ENCODE data around the gene ARHGAP33.
A peak's percentile ranks its signal among the peaks of the same experiment; 100 is the strongest.

Gene ARHGAP33

DNA sequence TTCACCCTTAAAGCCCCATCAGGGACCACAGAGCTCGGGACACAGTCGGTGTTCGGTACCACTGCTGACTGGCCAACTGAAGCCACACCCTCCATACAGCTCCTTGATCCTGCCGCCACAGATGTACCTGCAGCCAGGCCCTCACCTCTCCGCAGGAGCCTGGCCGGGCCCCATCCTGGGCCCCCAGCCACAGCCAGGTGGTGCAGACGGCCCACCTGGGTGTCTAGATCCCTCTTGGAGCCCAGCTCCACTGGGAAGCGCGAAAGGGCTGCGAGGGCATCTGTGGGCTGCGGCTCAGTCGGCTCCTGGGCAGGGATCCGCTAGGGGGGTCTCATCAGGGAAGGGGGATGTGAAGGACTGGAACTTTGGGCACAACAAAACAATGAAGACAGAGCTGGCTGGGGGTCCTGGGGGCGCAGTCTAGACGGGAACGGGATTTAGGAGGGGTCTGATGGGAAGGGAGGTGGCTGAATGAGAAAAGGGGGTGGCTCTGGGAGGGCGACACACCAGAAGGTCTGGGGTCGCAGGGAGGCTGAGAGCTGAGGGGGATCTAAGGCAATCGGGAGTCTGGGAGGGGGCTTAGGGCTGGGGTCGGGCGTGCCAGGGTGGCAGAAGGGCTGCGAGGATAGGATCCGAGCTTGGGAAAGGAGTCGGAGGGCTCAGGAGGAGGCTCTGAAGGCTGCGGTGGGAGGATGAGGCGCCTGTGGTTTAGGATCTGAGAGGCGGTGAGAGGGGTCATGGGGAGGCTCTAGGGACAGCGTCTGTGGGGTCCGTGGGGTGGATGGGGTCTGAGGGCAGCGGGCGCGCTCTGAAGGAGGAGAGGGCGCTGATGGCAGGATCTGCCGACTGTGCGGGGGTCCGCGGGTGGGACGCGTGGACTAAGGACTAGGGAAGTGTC is 21.5 kb downstream of the ARHGAP33 start:
- DNase-seq = no peak
- TF ChIP-seq POLR2A (IDR thresholded peaks at IDR 0.05; ENCODE audit: low read length) (no peak), GATA1 (IDR thresholded peaks at IDR 0.05; ENCODE audit: low read depth, low read length) (no peak)

DNA sequence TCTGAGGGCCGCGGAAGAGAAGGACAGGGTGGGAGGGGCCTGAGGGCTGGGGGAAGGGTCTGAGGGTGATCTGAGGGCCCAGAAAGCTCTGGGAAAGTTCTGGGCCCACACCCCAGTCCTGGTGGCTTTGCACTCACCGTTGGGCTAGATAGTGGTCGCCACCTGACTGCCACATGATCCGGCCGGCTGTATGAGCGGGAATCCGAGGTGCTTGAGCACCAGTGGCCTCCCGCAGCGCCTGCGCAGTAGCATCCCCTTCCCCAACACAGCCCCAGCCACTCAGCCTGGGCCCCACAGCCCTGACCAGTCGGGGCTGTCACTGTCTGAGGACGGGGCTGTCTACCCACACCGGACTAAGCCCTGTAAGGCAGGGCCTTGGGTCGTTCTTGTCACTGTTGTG is 22.3 kb downstream of the ARHGAP33 start:
- TF ChIP-seq GATA1 (IDR thresholded peaks at IDR 0.05; ENCODE audit: low read depth, low read length) = no peak
- TF ChIP-seq POLR2A (IDR thresholded peaks at IDR 0.05; ENCODE audit: low read length) = no peak
- DNase-seq = peak in 1 of 2 experiments; percentile 47

DNA sequence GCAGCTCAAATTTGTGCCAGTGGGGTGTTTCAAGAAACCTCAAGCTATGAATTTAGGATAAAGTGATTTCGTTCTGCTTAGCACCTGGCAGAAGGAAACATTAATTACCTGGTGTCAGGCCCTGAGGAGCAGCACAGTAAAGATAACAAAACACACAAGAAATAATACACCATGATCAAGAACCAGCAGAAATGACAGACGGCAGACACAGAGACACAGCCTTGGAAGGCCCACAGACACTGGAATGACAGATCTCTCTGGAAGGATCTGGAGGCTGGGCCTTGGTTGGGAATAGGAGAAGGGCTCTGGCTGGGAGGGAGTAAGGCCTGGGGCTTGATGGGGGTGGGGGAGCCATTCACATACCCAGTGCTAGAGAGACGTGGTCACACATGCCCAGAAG is 26.5 kb downstream of the ARHGAP33 start:
- no peak for DNase-seq
- TF ChIP-seq GATA1 (IDR thresholded peaks at IDR 0.05; ENCODE audit: low read depth, low read length) (no peak), POLR2A (IDR thresholded peaks at IDR 0.05; ENCODE audit: low read length) (no peak)

DNA sequence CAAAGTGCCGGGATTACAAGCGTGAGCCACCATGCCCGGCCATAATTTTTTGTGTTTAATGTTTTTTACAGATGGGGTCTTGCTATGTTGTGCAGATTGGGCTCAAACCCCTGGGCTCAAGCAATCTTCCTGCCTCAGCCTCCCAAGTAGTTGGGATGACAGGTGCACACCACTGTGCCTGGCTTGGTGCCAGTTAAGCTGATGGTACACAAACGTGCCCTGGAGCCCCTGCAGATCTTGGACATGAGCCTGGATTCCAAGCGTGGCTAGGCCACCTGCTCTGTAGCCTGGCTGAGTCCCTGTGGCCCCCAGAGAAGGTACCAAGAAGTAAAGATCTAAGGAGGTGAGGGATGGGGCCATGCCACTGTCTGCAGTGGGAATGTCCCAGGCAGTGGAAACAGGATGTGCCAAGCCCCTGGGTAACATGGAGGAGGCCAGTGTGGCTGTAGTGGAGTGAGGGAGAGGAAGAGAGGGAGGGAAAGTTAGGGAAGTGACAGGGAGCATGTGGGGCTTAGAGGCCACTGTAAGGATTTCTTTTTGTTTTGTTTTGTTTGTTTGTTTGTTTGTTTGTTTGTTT is 30.2 kb downstream of the ARHGAP33 start:
- TF ChIP-seq POLR2A (IDR thresholded peaks at IDR 0.05; ENCODE audit: low read length) (no peak), GATA1 (IDR thresholded peaks at IDR 0.05; ENCODE audit: low read depth, low read length) (no peak)

DNA sequence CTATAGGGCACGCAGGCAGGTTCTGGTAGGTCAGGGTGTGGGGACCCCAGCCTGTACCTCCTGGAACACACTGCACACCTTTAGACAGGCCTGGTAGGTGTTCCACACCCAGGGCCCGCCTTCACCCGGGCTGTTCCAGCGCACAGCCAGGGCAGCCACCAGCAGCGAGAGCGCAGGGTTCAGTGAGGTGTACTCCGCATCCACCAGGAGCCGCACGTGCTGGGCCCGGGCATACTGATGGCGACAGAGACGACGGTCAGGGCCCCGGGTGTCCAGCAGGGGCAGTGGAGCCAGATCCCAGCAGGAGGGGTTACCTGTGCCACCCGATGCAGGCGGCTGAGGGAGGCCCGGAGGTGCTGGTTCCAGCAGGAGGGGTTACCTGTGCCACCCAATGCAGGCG is 31.2 kb downstream of the ARHGAP33 start:
- DNase-seq = no peak
- TF ChIP-seq GATA1 (IDR thresholded peaks at IDR 0.05; ENCODE audit: low read depth, low read length) = no peak
- no peak for TF ChIP-seq POLR2A (IDR thresholded peaks at IDR 0.05; ENCODE audit: low read length)

More for the DNA sequence above, 30.2 kb downstream of the ARHGAP33 start:
- DNase-seq = no peak

DNA sequence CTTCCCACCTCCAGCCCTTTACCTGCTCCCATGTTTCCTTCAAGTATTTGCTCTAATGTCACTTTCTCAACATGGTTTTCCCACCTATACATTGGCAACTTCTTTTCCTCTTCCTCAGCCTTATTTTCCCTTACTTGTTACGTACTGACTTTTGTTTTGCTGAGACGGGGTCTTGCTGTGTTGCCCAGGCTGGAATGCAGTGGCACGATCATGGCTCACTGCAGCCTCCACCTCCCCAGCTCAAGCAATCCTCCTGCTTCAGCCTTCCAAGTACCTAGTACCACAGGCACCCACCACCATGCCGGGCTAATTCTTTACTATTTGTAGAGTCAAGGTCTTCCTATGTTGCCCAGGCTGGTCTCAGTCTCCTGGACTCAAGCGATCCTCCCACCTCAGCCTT is 32.3 kb downstream of the ARHGAP33 start:
- TF ChIP-seq POLR2A (IDR thresholded peaks at IDR 0.05; ENCODE audit: low read length) = no peak
- TF ChIP-seq GATA1 (IDR thresholded peaks at IDR 0.05; ENCODE audit: low read depth, low read length) = no peak
- DNase-seq = no peak

DNA sequence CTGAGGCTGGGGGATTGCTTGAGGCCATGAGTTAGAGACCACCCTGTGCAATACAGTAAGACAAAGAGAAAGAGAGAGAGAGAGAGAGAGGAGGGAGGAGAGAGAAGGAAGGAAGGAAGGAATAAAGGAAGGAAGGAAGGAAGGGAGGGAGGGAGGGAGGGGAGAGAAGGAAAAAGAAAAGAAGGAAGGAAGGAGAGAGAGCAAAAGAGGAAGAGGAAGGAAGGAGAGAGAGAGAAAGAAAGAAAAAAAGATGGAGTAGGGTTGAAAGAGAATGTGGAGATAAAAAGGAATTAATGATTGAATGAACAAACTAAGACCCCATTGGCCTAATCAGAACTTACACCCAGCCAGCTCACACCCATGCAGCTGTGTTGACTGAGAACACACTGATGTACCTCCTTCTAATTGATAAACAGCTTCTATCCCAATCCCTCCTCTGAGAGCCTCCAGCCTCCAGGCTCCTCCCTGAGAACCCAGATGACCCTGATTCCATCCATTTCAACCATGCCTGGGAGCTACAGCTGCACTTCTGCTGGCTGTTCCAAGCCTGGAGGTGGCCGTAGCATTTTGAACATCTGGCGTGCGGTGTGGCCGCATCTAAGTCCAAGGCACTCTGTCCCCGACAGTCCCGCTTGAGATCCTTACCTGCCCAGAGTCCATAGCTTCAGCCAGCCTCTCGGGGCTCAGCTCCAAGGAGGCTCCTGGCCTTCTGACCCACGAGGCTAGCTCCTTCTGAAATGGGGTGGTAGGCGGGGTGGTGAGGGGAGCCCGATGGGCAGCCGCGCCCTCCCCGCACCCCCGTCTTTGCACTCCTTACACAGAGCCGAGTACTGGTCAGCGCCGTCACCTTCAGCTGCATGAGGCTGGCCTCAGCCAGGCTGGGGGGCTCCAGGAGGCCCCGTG is 36.2 kb downstream of the ARHGAP33 start:
- no peak for DNase-seq
- TF ChIP-seq GATA1 (IDR thresholded peaks at IDR 0.05; ENCODE audit: low read depth, low read length) (no peak), POLR2A (IDR thresholded peaks at IDR 0.05; ENCODE audit: low read length) (no peak)

DNA sequence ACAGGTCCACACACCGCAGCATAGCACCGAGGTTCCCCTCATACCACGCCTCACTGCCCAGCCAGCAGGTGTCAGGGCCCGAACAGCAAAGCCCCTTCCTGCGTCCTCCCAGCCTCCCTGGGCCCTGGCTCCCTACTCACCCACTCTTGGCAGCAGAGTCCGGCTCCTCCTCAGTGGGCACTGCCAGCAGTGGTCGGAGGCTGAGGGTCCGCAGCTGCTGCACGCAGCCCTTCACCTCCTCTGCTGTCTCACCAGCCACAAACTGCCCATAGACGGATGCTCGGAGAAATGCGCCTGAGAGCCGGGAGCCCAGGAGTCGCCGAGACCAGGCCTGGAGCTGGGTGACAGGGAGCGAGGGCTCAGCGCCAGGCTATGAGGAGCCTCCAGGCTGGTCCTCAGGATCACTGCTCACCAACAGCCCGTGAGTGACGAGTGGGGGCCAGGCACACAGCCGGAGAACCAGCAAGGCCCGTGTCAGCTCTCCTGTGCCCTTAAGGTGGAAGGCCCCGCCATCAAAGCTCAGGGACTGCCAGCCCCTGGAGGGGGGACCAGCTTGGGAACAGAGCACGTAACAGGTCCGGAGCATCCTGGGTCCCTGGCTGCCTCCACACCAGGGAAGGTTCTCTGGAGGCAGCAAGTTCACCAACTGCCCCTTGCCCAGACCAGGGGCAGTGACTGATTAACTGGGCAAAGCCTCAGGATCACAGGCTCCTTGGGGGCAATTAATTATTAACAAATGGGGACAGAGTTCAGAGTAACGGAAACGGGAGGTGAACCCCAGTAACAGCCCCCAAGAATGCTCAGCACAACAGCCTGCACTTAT is 37.1 kb downstream of the ARHGAP33 start, which contains the start of gene PRODH2:
TSS of gene PRODH2 (minus strand) at position 626 of the 823 bp plus-strand sequence. CDS start at position 586, 40 bp downstream.
- TF ChIP-seq GATA1 (IDR thresholded peaks at IDR 0.05; ENCODE audit: low read depth, low read length) (no peak), POLR2A (IDR thresholded peaks at IDR 0.05; ENCODE audit: low read length) (no peak)
- no peak for DNase-seq

DNA sequence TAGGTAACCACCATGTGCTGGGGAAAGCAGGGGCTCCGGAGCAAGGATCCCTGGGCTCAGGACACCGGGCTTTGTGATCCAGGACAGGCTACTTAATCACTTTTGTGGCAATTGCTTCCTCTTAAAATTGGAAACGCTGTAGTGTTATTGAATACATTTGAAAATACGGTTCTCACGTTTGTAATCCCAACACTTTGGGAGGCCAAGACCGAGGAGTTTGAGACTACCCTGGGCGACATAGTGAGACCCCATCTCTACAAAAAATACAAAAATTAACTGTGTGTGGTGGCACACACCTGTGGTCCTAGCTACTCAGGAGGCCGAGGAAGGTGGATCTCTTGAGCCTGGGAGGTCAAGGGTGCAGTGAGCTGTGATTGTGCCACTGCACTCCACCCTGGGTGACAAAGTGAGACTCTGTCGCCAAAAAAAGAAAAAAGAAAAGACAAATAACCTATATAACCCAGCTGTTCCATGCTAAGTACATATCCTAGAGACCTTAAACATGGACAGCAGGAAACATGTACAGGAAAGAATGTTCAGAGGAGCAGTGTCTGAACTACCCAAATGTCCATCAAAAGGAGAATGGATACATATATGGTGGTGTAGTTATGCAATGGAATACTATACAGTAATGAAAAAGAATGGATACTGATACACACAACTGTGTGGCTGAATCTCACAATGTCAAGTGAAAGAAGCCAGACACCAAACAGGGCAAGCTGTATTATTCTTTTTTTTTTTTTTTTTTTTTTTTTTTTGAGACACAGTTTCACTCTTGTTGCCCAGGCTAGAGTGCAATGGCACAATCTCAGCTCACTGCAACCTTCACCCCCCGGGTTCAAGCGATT is 37.9 kb downstream of the ARHGAP33 start:
- DNase-seq = no peak
- TF ChIP-seq GATA1 (IDR thresholded peaks at IDR 0.05; ENCODE audit: low read depth, low read length) (no peak), POLR2A (IDR thresholded peaks at IDR 0.05; ENCODE audit: low read length) (no peak)

DNA sequence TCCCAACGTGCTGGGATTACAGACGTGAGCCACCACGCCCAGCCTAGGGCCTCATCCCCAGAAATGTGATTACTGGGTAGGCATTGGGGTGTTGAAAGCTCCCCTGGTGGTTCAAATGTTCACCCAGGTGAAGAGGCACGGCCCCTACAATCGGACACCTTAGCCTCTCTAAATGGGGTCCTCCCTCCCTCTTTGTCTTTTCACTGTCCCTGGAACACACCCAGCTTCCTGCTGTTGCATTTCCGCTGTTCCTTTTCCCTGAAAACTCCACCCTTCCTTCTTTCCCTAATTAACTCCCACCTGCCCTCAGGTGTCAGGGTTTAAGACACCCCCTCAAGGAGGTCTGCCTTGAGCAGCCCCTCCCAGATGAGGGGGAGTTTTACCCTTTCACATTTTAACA is 40.9 kb downstream of the ARHGAP33 start:
- DNase-seq = no peak
- TF ChIP-seq GATA1 (IDR thresholded peaks at IDR 0.05; ENCODE audit: low read depth, low read length) (no peak), POLR2A (IDR thresholded peaks at IDR 0.05; ENCODE audit: low read length) (no peak)

DNA sequence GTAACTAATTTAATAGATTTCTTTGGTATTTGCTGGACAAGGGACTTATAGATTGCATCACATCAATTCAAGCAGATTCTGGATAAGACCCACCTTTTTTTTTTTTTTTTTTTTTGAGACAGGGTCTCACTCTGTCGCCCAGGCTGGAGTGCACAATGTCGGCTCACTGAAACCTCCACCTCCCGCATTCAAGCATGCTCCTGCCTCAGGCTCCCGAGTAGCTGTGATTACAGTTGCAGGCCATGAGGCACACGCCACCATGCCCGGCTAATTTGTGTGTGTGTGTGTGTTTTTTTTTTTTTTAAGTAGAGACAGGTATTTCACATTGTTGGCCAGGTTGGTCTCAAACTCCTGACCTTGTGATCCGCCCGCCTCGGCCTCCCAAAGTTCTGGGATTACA is 41.5 kb downstream of the ARHGAP33 start:
- no peak for DNase-seq
- TF ChIP-seq POLR2A (IDR thresholded peaks at IDR 0.05; ENCODE audit: low read length) = no peak
- no peak for TF ChIP-seq GATA1 (IDR thresholded peaks at IDR 0.05; ENCODE audit: low read depth, low read length)

DNA sequence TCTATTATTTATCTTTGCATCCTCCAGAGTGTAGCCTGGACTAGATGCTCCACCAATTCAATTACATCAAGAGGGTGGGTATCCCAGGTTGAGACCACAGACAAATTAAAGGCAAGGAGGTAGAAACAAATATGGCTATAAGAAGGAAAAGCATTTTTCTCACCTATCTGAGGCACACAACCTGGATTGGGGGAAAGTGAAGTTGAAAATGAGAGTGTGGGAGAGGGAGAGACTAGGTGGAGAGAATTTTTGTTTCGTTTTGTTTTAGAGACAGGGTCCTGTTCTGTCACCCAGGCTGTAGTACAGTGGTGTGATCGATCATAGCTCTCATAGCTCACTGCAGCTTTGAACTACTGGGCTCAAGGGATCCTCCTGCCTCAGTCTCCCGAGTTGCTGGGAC is 43.1 kb downstream of the ARHGAP33 start:
- TF ChIP-seq GATA1 (IDR thresholded peaks at IDR 0.05; ENCODE audit: low read depth, low read length) (no peak), POLR2A (IDR thresholded peaks at IDR 0.05; ENCODE audit: low read length) (no peak)

More for the DNA sequence above, 43.1 kb downstream of the ARHGAP33 start:
- DNase-seq = no peak
